Measurements from ENCODE around the gene CASP7. TPM values are rescaled to one million over a fixed set of nuclear protein-coding genes. Genes with fewer than 3 reads are reported as not detected.
A peak's percentile ranks its signal among the peaks of the same experiment; 100 is the strongest.

The CASP7 gene
- total RNA-seq, 4 donors from 2014 or later, result 11.6 to 17.2 (median 13.8) TPM

DNA sequence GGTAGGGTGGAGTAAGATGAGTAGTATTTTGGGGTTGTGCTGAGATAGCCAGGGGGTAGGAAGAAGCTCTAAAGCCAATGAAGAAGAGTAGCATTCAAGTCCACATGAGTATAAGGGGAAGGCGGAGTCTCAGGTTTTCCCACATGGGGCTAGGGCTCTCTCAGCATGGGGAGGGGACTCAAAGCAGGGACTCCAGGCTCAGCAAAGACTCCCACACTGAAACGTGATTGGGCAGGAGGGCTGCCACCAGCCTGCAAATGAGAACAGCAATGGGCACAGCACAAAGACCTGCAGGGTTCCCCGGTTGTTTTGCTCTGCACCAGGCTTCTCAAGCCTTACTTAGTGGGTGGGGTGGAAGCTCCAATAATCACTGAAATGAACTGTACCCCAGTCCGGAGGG, 14.4 kb upstream of the CASP7 start:
- 61 to 79% methylated on average over 3 to 4 of the region's 4 CpGs for WGBS, 2 donors
- Histone ChIP-seq H3K27ac (no peak overlapping the region), H3K4me1 (no peaks in the 10 kb centered on the region), H3K27me3 (no peaks in the 10 kb centered on the region), H3K9me3 (no peaks in the 10 kb centered on the region), H3K4me3 (replicated peaks in 1 of 3) (no peak overlapping the region), H3K36me3 (no peaks in the 10 kb centered on the region)
- no peak for TF ChIP-seq POLR2A (IDR thresholded peaks at IDR 0.05)
- TF ChIP-seq, protein P1, sequence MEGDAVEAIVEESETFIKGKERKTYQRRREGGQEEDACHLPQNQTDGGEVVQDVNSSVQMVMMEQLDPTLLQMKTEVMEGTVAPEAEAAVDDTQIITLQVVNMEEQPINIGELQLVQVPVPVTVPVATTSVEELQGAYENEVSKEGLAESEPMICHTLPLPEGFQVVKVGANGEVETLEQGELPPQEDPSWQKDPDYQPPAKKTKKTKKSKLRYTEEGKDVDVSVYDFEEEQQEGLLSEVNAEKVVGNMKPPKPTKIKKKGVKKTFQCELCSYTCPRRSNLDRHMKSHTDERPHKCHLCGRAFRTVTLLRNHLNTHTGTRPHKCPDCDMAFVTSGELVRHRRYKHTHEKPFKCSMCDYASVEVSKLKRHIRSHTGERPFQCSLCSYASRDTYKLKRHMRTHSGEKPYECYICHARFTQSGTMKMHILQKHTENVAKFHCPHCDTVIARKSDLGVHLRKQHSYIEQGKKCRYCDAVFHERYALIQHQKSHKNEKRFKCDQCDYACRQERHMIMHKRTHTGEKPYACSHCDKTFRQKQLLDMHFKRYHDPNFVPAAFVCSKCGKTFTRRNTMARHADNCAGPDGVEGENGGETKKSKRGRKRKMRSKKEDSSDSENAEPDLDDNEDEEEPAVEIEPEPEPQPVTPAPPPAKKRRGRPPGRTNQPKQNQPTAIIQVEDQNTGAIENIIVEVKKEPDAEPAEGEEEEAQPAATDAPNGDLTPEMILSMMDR (IDR thresholded peaks at IDR 0.05), result no peak
- DNase-seq, result no peak
- intact Hi-C loops (cut with DNase I), result no loop called here

DNA sequence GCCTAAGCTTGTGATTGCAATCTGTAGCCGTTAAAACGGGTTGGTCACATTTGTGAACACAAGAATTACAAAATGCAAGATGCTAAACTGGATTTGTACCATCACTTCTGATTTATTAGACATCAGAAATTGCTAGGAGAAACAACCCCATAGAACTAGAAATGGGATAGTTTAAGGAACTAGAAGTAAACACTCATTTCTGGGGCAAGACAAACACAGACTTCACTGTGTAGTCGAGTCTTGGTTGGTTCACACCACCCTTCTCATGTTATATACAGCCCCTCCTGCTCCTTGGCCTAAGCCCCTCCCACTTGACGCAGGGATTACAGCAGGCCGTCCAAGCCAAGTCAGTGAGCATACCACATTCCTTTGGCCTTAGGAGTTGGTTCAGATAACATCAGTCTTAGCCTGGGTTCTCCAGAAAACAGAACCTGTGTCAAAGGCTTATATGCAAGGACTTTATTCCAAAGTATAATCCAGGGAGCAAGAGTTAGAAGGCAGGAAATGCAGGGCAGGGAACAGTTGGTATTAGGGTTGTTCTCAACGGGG, 13.8 kb upstream of the CASP7 start:
- H3K27me3 ChIP-seq, result no peaks in the 10 kb centered on the region
- no peaks in the 10 kb centered on the region for H3K9me3 ChIP-seq
- DNase-seq, result peak; percentile 8 to 19
- H3K36me3 ChIP-seq, result no peaks in the 10 kb centered on the region
- 44 to 46% methylated on average over 6 of the region's 6 CpGs for WGBS, 2 donors
- H3K4me1 ChIP-seq, result no peaks in the 10 kb centered on the region
- intact Hi-C loops (cut with DNase I), result no loop called here
- TF ChIP-seq, protein P1 (IDR thresholded peaks at IDR 0.05), result no peak
- no peak for TF ChIP-seq POLR2A (IDR thresholded peaks at IDR 0.05)
- no peak overlapping the region for H3K4me3 ChIP-seq (replicated peaks in 1 of 3)
- H3K27ac ChIP-seq, result no peak overlapping the region

DNA sequence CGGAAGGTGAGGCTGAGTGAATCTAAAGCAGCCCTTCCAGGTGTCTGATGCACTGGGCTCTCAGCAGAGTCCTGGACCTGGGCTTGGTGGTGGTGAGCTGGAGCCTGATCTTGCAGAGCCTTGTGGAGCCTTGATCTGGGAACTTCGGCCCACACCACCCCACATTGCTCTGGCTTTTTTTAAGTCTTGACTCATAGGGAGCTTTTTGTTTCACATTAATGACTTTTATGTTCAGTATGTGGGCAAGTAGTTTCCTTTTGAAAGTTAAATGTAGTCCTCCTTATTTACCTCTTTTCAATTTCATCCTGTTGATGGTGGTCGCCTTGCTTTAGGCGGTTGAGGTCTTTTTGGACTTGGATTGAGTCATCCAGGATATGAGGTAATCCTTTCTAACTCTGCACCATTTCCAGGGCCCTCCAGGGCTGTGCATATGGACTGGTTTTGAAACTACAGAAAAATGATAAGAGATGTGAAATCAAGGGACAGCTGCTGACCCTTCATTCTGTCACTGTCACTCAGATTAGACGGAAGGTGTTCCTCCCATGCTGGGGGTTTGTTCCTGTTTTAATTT, 12.9 kb upstream of the CASP7 start:
- Histone ChIP-seq H3K36me3 (no peaks in the 10 kb centered on the region), H3K9me3 (no peaks in the 10 kb centered on the region), H3K4me1 (no peaks in the 10 kb centered on the region), H3K27me3 (no peaks in the 10 kb centered on the region), H3K27ac (no peak overlapping the region), H3K4me3 (replicated peaks in 1 of 3) (no peak overlapping the region)
- TF ChIP-seq, protein P1 (IDR thresholded peaks at IDR 0.05), result no peak
- TF ChIP-seq POLR2A (IDR thresholded peaks at IDR 0.05), result no peak
- intact Hi-C loops (cut with DNase I), result no loop called here
- DNase-seq, result no peak
- 50 to 61% methylated on average over 5 of the region's 5 CpGs for WGBS, 2 donors

DNA sequence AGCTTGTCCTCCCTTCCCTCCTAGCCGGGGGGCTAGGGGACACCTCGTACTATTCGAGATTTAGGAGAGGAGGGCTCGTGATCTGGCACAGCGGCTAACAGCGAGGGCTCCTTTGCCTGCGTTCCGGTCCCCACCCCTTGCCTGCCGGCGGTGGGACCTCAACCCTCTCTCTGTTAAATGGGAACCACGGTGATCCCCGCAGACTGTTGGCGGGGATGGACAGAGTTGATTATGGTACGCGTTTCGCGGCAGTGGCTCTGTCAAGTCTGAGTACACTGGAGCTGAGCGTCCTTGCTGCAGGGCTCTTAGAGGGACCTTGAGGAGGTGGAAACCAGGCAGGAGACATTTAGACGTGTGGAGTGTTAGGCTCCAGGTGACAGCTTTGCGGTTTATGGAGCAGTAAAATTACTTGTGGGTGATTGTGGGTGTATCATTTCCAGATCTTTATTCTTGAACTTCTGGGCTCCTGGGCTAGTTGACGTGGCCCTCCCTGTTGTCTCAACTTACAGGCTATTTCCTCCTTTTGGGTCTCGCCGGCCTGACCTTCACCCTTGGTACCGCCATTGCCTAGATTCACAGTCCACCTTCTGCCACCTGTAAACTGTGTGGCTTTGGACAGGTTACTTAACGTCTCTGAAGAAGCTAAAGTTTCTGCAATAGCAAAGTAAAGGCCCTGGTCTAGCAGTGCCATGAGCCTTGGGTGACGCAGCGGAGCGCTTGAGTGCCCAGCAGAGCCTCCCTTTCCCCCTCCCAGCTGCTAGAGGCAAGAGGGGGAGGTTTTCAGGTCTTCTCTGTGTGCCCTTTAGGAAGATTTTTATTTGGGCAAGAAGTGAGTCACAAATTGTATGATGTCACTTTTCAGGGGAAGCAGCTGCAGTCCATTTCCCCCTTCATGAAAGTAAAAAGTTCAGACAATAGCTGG, 739 bp downstream of the CASP7 start:
- H3K9me3 ChIP-seq, result no peaks in the 10 kb centered on the region
- peak overlapping the region; percentile 59 to 97 (median 96) for H3K27ac ChIP-seq
- no peaks in the 10 kb centered on the region for H3K27me3 ChIP-seq
- 8 to 10% methylated on average over 17 to 28 of the region's 28 CpGs for WGBS, 2 donors
- peaks cover 0 to 5% of the 10 kb centered on the region in 2 donors for H3K4me1 ChIP-seq
- peak overlapping the region; percentile 41 to 100 (median 81) for H3K4me3 ChIP-seq (replicated peaks in 1 of 3)
- no peaks in the 10 kb centered on the region for H3K36me3 ChIP-seq
- intact Hi-C loops (cut with DNase I), result no loop called here
- TF ChIP-seq, protein P1 (IDR thresholded peaks at IDR 0.05), result no peak
- TF ChIP-seq POLR2A (IDR thresholded peaks at IDR 0.05), result no peak
- peak; percentile 55 to 57 for DNase-seq
